ENCODE measurements around the gene TNS3.

TNS3 gene

DNA sequence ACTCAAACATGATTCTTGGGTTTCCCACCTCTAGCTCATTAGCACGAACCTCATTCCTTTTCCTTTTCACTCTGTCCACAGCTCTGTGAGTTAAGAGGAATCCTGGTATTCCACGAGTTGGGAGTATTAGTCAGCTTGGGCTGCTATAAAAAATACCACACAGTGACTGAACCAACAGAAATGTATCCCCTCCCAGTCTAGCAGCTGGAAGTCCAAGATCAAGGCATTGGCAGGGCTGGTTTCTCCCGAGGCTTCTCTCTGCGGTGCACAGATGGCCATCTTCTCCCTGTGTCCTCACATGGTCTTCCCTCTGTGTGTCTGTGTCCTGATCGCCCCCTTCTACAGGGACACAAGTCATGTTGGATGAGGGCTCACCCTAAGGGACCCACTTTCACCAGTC lies 261.6 kb downstream of the TNS3 start:
- no peak overlapping the region for H3K4me3 ChIP-seq (ENCODE audit: low read depth, low read length)
- TF ChIP-seq, protein P1, sequence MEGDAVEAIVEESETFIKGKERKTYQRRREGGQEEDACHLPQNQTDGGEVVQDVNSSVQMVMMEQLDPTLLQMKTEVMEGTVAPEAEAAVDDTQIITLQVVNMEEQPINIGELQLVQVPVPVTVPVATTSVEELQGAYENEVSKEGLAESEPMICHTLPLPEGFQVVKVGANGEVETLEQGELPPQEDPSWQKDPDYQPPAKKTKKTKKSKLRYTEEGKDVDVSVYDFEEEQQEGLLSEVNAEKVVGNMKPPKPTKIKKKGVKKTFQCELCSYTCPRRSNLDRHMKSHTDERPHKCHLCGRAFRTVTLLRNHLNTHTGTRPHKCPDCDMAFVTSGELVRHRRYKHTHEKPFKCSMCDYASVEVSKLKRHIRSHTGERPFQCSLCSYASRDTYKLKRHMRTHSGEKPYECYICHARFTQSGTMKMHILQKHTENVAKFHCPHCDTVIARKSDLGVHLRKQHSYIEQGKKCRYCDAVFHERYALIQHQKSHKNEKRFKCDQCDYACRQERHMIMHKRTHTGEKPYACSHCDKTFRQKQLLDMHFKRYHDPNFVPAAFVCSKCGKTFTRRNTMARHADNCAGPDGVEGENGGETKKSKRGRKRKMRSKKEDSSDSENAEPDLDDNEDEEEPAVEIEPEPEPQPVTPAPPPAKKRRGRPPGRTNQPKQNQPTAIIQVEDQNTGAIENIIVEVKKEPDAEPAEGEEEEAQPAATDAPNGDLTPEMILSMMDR (IDR thresholded peaks at IDR 0.05; ENCODE audit: low read depth, low read length): no peak

DNA sequence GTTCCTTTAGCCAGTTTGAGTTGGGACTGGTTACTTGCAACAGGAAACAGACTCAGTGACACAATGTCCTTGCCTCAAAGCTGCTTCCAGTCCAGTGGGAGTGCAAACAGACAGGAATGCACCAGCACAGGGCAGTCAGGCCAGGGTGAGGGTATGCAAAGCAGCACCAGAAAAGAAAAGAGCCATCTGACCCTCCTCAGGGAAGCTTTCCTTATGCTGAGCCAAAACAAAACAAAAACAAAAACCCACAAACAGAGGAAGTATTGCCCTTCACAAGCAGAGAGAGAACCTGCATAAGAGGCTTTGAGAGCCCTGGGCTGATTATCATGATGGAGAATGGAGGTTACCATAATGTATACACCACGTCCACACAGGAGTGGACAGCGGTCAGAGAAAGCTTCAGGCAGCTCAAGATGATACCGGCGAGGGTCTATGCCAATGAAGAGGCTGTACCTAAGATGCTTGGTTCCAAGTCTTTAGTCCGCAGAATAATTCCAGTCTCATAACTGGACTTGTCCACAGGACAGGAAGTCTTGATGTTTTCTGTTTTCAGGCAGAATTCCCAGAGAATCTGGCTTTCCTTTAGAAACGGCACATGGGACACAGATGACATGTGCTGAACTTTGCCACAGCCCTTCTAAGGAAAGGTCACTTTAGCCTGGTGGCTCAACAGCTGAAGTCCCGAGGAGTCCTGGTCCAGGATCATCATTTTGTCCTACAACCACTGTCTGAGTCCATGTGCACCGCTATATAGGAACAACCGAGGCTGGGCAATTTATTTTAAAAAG lies 263.3 kb downstream of the TNS3 start:
- no peak overlapping the region for H3K4me3 ChIP-seq (ENCODE audit: low read depth, low read length)
- TF ChIP-seq, protein P1 (IDR thresholded peaks at IDR 0.05; ENCODE audit: low read depth, low read length): no peak

DNA sequence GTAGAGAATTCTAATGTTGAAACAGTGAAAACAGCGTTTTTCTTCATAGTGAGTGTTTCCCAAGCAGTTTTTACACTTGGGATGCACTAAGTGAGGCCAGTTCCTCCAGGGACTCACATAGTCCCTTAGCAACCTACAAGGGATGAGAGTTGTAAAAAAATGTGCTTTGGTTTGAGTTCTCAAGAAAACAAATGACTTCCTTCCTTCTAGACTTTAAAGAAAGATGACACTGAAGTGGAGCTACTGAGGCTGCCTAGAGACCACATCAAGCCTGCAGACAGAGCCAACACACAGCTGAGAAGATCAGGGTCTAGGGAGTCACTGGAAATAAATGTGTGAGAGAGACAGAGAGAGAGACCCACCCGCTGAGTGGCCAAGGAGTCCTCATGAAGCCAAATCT lies 264.4 kb downstream of the TNS3 start:
- no peak overlapping the region for H3K4me3 ChIP-seq (ENCODE audit: low read depth, low read length)
- TF ChIP-seq, protein P1 (IDR thresholded peaks at IDR 0.05; ENCODE audit: low read depth, low read length): no peak

DNA sequence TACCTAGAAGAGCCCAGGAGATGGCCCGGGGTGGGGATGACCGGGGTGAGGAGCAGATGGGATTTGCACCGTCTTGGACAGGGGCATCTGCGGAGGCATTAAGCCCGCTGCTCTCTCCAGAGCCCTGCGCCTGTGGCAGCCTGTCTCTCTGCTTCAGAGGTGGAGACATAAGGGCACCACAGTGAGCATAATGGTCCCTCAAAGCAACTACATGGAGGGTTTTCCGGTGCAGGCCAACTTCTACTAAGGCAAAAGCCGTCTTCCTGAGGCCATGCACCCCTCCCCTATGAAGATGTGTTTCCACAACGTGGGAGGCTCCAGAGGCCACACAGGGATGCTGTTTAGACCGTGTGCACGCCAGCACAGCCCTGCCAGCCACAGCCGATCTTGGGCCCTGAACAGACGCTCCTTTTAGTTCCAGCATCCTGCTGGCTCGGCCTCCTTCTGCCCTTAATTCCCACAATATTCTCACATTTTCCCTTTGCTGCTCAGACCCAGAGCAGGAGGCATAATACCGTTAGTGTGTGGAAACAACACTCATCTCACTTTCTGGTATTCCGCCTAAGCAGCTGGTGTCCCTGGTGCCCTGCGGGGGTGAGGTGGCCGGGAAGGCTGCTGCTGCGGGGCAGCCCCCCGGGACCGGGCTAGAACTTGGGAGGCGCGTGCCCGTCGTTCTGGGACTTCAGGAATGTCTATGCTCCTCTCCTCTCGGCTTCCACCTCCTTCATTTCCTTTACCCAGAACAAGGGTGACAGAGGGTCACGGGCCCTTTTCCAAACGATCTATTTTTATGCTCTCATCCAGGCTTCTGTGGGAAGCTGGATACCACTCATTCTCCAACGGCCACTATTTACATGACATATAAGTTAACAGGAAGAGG lies 266.9 kb downstream of the TNS3 start:
- TF ChIP-seq, protein P1 (IDR thresholded peaks at IDR 0.05; ENCODE audit: low read depth, low read length): no peak
- H3K4me3 ChIP-seq (ENCODE audit: low read depth, low read length): peak overlapping the region; percentile 19; the same call in 1 of the 2 replicates

DNA sequence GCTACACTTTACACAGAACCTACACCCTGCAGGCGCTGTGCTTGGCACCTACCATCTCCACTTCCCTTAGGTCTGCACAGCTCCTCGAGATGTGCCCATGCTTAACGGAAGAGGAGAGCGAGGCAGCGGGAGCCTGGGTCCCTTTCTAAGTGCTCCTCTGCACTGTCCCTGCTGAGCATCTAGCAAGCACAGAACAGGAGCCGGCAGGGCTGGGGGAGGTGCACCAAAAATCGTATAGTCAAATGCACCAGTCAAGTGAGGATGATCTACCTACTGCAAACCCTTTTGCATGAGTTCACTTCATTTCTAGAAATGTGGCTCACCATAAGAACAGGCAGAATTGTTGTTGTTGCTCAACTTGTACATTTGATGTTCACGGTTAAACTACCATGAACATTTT lies 267.7 kb downstream of the TNS3 start:
- no peak overlapping the region for H3K4me3 ChIP-seq (ENCODE audit: low read depth, low read length)
- TF ChIP-seq, protein P1 (IDR thresholded peaks at IDR 0.05; ENCODE audit: low read depth, low read length): no peak

DNA sequence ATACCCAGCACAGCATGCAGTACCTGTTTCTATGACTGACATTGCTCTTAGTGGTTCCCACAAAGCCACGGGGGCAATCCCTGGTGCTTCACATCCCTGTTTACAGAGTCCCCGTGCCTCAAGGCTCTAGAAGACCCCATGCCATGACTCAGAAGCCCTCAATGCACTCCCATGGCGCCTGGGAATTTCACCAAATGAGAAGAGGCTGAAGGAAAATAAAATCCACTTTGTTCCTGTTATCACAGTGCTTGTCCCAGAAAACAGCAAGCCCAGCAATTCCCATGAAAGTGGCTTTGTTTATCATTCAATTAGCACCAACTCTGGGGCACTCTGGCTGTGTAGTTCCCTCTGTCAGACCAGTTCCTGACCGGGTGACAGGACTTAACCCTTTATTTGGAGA lies 268.3 kb downstream of the TNS3 start:
- no peak overlapping the region for H3K4me3 ChIP-seq (ENCODE audit: low read depth, low read length)
- TF ChIP-seq, protein P1 (IDR thresholded peaks at IDR 0.05; ENCODE audit: low read depth, low read length): no peak

DNA sequence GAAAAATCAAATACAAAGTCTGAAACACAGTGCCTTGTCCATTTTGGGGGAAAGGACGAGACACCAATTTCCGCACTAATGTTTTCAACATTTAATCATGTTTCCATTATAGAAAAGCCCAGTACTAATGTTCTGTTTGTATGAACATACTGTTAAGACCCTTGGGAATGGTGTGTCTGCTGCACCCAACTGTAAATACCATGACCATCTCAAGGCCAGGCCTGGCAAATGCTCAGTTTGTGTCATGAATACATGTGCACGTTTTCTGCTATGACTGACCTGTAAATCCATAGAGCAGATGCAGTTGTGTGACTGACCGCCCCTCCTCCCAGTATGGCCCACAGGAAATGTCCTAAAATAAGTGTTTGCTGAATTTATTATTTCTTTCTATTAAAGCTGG lies 270.0 kb downstream of the TNS3 start:
- H3K4me3 ChIP-seq (ENCODE audit: low read depth, low read length): no peak overlapping the region
- TF ChIP-seq, protein P1 (IDR thresholded peaks at IDR 0.05; ENCODE audit: low read depth, low read length): no peak

Data from WI38 (cell line).